HEK293T (cell line): ENCODE measurements around the gene DSC2.
A peak's percentile ranks its signal among the peaks of the same experiment; 100 is the strongest.

Experiments
- ARNT ChIP-seq: fragments of 450-650 bp; IDR thresholded peaks from 2 replicates; pipeline ENCODE4 v1.6.1; 2017; ENCODE audit warnings: mild to moderate bottlenecking
- BHLHE40 ChIP-seq: fragments of 450-650 bp; IDR thresholded peaks from 2 replicates; pipeline ENCODE4 v1.6.1; 2016; ENCODE audit warnings: mild to moderate bottlenecking, moderate library complexity, borderline replicate concordance
- ELF4 ChIP-seq: fragments of 450-650 bp; IDR thresholded peaks from 2 replicates; pipeline ENCODE4 v1.6.1; 2017; ENCODE audit warnings: antibody characterized with exemption
- FOXK2 ChIP-seq: fragments of 450-650 bp; IDR thresholded peaks from 2 replicates; pipeline ENCODE4 v1.6.1; 2016; ENCODE audit warnings: mild to moderate bottlenecking
- FOXM1 ChIP-seq: fragments of 450-650 bp; IDR thresholded peaks from 2 replicates; pipeline ENCODE4 v1.6.1; 2017; ENCODE audit warnings: mild to moderate bottlenecking, borderline replicate concordance
- HDGF ChIP-seq: fragments of 450-650 bp; IDR thresholded peaks from 2 replicates; pipeline ENCODE4 v1.6.1; 2017; ENCODE audit warnings: antibody characterized with exemption, borderline replicate concordance
- L3MBTL2 ChIP-seq: fragments of 450-650 bp; conservative IDR thresholded peaks from 2 replicates; pipeline ENCODE4 v1.6.1; 2016; ENCODE audit warnings: mild to moderate bottlenecking
- SP1 ChIP-seq: fragments of 450-650 bp; IDR thresholded peaks from 2 replicates; pipeline ENCODE4 v1.6.1; 2017
- SUZ12 ChIP-seq: fragments of 450-650 bp; IDR thresholded peaks from 2 replicates; pipeline ENCODE4 v1.6.1; 2016; ENCODE audit warnings: mild to moderate bottlenecking
- TARDBP ChIP-seq: fragments of 450-650 bp; IDR thresholded peaks from 2 replicates; pipeline ENCODE4 v1.6.1; 2016
- ZNF384 ChIP-seq: fragments of 450-650 bp; IDR thresholded peaks from 2 replicates; pipeline ENCODE4 v1.6.1; 2016
- TF ChIP-seq, protein P1 (sequence below): fragments of 450-650 bp; IDR thresholded peaks from 2 replicates; pipeline ENCODE4 v1.6.1; 2016

DNA sequence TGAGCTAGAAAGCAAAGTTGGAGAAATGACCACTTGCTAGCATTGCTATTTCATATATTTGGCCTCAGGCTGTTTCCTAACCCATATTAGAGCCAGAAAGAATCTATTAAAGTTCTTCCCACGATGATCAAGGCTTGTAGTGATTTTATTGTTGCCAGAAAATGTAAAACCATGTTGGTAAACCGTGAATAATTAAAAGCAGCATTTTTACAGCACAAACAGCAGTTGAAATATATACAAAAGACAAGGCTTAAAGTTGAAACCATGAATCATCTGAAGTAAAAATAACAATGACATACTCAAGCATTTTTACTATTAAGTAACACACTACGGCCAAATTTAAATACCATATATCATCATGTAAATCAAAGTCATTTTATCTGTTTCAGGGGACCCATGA is 32.0 kb downstream of the DSC2 start:
- TF ChIP-seq BHLHE40 = no peak
- no peak for TF ChIP-seq SP1
- TF ChIP-seq HDGF = no peak
- TF ChIP-seq TARDBP = no peak
- TF ChIP-seq ELF4 = no peak
- TF ChIP-seq FOXM1 = no peak
- TF ChIP-seq, protein P1, sequence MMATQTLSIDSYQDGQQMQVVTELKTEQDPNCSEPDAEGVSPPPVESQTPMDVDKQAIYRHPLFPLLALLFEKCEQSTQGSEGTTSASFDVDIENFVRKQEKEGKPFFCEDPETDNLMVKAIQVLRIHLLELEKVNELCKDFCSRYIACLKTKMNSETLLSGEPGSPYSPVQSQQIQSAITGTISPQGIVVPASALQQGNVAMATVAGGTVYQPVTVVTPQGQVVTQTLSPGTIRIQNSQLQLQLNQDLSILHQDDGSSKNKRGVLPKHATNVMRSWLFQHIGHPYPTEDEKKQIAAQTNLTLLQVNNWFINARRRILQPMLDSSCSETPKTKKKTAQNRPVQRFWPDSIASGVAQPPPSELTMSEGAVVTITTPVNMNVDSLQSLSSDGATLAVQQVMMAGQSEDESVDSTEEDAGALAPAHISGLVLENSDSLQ = peak; percentile 39; the same call in 1 of the 2 replicates
- TF ChIP-seq SUZ12 = no peak
- TF ChIP-seq ZNF384 = no peak
- no peak for TF ChIP-seq ARNT
- no peak for TF ChIP-seq FOXK2
- TF ChIP-seq L3MBTL2 = no peak
